ENCODE results near the gene RNF41. TPM values are rescaled to one million over a fixed set of nuclear protein-coding genes. Genes with fewer than 3 reads are reported as not detected.

RNF41 gene
- polyA plus RNA-seq, 3 donors = 15.3 to 51.7 (median 26.7) TPM

DNA sequence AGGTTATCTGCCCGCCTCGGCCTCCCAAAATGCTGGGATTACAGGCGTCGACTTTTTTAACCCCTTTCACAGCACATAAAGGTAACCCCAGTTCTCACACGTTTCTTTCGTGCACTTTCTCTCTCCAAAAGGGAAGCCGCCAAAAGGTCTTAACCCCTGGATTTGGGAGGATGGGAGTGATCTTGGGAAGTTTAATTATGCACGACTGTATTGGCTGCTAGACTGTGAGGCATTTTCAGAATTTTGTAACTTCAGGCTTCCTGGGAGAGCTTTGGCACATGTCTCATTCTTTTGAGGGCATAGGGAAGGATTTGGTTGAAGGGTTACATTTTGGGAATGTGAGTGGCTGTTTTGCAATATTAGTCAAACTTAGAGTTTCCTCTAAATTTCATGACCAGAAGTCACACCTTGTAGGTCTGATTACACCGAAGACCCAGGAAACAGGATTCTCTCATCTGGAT lies 31.0 kb downstream of the RNF41 start:
- H3K27ac ChIP-seq (ENCODE audit: low read depth, low read length) = no peak overlapping the region
- 19 to 22% (median 20%) methylated on average over 9 of the region's 9 CpGs for WGBS, 3 donors

DNA sequence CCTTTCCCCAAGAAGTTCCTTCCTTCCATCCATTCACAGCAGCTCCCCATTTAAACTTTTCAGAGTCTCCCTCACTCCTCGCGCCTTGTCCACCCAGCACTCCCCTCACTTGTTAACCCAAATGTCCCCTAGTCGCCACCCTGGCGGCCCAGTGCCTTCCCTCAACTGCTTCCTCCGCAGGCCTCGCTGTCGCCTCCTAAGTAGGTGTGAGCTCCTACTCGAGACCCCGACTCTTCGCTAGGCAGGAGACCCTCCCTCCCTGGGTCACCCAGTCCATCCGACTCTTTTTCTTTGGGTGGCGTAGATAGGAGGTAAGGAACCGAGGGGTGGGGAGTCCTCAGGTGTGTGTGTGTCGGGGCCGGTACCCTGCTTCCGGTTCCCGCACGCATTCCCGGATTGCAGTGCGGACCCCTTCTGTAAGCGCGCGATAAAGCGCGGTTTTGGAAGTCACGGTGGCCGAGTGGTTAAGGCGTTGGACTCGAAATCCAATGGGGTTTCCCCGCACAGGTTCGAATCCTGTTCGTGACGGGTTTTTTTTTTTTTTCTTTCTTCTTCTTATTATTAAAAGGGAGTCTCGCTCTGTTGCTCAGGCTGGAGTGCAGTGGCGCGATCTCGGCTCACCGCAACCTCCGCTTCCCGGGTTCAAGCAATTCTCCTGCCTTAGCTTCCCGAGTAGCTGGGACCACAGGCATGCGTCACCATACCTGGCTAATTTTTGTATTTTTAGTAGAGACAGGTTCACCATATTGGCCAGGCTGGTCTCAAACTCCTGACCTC lies 31.6 kb downstream of the RNF41 start:
- 1% methylated on average over 42 of the region's 42 CpGs for WGBS, 3 donors
- peak overlapping the region; percentile 21 for H3K27ac ChIP-seq (ENCODE audit: low read depth, low read length)

DNA sequence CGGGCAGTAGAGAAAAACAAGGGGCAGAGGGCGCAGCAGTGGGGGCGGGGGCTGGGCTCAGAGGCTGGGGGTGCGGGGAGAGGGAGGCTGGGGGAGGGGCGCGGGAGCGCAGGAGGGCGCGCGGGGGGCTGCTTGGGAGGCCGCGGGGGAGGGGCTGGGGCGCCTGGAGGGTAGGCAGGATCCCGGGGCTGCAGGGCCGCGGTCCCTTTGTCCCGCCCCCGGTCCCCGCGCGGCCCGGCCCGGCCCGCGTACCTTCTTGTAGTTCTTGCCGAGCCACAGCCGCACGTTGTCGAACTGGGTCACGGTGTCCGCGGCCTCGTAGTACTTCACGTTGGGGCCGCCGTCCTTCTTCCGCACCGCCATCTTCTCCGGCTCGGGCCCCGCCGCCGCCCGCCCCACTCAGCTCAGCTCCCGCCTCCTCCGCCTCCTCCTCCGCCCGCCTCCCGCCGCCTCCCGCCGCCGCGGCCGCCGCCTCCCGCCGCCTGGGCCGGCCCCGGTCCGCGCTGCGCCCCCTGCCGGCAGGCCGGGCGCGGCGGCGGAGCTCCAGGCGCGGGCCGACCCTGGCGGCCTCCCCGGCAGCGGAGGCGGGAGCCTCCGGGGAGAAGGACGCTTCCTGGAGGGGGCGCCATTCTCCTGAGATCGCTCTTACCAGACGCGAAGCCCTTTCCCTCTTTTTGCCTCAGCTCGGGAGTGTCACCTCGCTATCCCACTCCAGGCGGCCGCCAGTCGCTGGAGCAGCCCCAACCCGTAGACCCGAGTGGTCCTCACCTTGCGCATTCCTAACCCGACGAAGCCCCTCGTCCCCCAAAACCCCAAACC lies 32.4 kb downstream of the RNF41 start, which contains the start of gene SMARCC2:
Gene SMARCC2, minus strand, starts transcription at position 385 of the 819 bp plus-strand sequence. Its CDS starts 22 bp downstream, at position 363.
- H3K27ac ChIP-seq (ENCODE audit: low read depth, low read length) = peak within 1 kb of the TSS; percentile 68
- WGBS, 3 donors = 1% methylated on average over 50 to 85 of the region's 93 CpGs

DNA sequence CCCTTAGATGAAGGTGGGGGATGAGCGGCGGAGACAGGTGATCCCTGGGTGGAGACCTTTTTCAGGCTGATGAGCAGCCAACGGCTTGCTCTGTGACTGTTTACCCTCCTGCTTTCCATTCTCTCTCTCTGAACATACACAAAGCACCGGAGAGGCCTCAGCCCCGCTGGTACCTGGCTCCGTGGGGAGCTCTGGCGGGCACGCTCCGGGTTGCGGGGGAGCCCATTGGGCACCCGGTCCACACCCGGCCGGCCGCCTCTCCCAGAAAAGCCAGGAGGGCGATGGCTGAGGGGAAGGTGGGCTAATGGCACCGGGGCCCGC lies 33.0 kb downstream of the RNF41 start:
- H3K27ac ChIP-seq (ENCODE audit: low read depth, low read length) = no peak overlapping the region
- 1 to 2% (median 1%) methylated on average over 9 to 17 of the region's 17 CpGs for WGBS, 3 donors

DNA sequence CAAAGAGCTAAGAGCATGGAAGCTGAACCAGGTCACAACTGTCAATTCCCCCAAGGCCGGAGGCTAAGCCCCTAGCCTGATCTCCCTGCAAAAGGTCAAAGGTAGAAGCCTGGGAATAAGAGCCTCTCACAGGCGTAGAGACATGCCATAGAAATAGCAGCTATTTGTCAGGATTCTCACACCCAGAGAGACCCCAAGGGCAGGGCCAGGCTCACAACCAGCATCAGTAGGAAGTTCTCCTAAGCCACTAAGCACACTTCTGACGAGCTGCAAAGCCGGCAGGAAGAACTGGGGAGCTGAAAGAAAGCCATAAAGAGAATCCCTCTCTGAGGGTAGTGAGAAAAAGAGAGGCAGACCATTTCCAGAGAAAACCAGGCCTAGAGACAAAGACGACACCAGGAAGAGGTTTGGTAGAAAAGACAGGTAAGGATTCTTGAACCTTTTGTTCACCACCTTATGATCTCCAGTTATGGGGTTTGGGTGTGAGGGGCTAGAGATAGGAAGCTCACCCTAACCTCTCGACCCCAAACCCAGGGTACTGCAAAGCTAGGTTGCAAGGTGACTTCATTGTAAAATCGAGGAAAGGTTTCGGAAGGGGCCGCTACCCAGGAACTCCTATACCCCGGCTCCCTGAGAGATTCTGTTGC lies 33.5 kb downstream of the RNF41 start:
- WGBS, 3 donors = 7 to 11% (median 9%) methylated on average over 10 of the region's 10 CpGs
- no peak overlapping the region for H3K27ac ChIP-seq (ENCODE audit: low read depth, low read length)

DNA sequence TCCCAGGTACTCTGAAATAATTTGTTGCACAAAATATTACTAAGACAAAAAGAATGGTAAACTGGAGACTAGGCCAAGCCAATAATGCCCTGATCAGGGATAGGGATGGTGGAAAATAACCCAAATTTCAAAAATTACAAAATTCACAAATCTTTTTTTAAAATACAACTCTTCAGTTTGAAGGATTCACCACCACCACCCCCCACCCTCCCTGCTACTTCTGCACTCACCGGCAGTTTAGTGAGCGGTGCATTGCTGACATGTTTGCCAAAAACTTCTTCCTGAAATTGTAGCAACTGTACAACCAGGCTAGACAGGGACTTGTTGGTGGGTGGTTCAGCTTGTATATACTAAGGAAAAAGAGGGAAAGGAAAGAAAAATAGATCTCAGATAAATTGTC lies 34.8 kb downstream of the RNF41 start:
- WGBS, 3 donors = 19 to 79% (median 26%) methylated on average over 2 of the region's 2 CpGs
- H3K27ac ChIP-seq (ENCODE audit: low read depth, low read length) = no peak overlapping the region

DNA sequence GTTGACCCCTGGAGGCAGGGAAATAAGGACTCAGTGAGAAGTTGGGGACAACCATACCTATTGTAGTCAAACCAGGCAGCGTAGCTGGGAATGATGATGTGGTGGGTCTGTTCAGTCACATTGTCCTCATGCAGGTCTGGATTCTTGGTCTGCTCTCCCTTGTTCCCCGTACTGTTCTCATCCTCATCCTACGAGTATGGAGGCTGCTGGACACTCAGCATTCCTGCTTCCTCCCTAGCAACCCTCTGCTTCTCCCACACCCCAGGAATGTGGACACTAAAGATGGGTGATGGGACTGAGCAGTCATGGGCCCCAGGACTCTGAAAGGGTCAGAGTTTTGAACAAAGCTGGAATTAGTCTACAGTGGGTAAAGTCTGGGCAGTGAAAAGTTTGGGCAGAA lies 43.4 kb downstream of the RNF41 start:
- no peak overlapping the region for H3K27ac ChIP-seq (ENCODE audit: low read depth, low read length)
- WGBS, 3 donors = 85 to 88% (median 86%) methylated on average over 3 of the region's 3 CpGs

DNA sequence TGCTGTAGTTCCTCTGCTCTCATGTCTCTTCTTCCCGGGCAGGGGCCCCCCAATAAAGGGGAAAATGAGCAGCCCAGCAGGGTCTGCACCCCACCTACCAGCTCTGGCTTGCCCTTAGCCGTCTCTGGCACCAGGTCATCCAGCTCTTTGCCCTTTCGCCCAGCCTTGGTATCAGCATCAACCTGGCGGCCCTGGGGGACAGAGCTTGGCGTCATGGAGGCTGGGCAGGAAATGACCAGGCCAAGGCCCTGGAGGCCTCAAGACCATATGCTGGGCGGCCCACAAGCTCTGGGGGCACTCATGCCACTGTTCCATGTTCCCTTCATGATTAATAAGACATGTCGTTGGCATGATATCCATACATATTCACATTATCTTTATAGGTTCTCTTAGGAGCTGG lies 48.9 kb downstream of the RNF41 start:
- 82 to 93% (median 86%) methylated on average over 7 of the region's 7 CpGs for WGBS, 3 donors
- no peak overlapping the region for H3K27ac ChIP-seq (ENCODE audit: low read depth, low read length)

DNA sequence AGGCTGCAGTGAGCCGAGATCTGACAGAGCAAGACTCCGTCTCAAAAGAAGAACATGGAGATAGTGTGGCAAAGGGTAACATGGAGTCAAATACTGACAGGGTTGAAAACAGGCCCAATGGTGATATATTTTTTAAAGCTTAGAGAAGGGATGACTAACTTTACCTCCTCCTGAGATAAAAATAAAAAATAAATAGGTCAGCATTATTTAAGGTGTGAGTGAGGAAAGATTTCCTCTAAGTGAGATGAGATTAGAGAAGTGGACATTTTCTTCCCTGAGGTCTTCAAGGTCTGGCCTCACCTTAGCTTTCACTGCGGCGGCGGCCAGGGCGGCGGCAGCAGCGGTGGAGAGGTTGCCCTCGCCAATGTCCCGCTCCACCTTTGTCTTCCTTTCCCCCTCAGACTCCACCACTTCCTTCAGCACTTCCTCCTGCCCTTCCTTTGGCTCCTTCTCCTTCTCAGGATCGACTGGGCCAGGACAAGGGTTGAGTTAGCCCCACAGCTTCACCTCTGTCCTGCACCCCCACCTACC lies 52.4 kb downstream of the RNF41 start:
- WGBS, 3 donors = 78 to 91% (median 86%) methylated on average over 10 to 11 of the region's 11 CpGs
- no peak overlapping the region for H3K27ac ChIP-seq (ENCODE audit: low read depth, low read length)

DNA sequence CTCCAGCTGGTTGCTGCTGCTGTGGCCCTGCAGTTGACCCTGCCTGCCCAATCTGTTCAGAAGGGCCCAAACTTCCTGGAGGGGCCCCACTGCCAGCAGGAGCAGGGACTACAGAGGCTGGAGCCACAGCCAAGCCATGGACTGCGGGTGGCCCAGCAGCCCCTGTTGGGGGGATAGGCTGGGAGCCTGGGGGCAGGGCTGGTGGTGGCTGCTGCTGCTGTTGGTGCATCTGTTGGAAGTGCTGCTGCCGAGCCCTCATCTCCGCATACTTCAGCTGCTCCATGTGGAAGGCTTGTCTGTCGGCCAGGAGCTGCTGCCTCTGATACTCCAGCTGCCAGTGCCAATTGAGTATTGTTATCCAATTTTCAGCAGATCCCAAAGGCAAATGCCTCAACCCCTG lies 56.4 kb downstream of the RNF41 start:
- 72 to 83% (median 77%) methylated on average over 4 of the region's 4 CpGs for WGBS, 3 donors
- no peak overlapping the region for H3K27ac ChIP-seq (ENCODE audit: low read depth, low read length)

DNA sequence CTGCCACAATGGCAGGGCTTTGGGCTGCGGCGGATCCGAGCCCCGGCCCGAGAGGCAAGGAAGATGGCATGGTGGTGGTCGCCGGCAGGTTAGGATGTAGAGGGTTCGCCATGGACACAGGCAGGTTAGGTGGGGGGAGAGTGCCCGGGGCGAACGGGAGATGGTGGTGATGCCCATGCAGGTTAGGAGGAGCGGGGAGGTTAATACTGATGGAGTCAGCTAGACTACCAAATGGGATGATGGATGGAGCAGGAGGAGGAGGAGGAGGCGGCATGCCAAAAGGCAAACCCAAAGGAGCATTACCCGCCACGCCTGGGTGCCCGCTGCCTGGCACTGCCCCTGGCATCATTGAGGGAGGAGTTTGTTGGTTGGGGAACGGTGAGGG lies 57.4 kb downstream of the RNF41 start:
- WGBS, 3 donors = 89 to 92% (median 92%) methylated on average over 17 of the region's 17 CpGs

DNA sequence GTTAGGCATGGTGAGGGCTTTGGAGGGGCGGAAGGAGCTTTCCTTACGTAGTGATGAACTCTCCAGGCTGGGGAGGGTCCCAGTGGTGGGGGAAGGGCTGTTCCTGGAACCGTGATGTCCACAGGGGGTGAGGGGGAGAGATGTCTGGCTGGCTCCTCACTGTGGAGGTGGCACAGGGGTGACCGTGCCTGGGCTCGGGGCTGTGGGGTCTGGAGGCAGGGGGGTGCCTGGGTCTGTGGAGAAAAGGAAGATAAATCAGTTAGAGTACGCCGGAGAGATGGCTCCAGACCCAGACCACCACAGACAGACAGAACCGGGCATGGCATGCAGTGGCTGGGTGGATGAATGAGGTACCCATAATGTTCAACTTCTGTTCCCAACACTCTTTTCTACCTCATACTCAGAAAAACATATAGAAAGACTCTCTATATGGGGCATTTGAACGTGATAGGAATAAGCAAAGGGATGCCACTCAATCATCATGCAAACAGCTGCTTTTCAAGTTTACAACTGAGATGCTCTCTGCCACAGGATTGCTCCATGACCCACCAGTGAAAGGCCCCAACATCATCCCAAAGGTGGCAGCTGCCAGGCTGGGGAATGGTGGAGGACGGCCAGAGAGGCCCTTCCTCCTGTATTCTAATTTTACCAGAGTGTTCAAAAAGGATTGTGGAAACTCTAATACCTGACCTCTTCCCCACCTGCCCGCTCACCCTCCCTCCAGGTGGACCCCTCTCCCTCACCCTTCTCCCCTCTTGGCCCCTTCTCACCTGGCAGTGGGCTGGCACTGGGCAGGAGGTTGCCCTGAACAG lies 58.0 kb downstream of the RNF41 start:
- H3K27ac ChIP-seq (ENCODE audit: low read depth, low read length) = no peak overlapping the region
- WGBS, 3 donors = 71 to 84% (median 80%) methylated on average over 11 of the region's 11 CpGs

More for the DNA sequence above, 57.4 kb downstream of the RNF41 start:
- H3K27ac ChIP-seq (ENCODE audit: low read depth, low read length) = no peak overlapping the region

DNA sequence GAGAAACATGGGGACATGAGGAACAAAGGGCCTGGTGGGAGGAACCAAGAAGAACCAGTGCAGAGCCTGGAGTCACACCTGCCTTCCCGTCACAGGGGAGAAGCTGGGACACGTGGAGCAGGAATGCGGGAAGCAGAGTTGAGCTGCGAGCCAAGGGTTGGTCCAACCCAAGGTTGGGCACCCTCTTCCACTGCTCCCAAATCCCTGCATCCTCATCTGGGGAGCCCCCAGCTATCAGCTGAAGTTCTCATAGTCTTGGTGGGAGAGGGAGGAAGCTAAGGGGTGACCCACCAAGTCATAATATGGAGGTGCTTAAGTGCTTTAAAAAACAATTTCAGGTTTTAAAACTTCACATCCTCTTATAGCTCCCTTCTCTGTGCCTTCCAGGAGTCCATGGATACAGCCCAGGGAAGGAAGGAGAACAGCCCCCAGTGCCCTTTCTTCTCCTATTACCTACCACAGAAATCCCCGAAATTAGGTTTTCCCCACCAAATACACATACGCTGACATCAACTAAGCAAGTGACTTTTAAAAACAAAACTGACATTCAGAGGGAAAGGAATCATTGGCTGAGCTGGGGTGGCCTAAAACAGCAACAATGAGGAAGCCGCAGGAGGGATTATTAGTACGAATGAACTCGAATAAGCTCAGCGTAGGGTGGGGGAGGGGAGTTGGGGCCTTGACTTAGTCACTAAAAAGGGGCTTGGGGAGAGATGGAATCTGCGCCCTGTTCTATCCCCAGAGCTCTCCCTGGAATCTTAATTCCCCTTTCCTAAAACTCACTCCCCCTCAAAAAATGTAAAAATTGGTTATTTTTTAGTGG lies 59.0 kb downstream of the RNF41 start:
- no peak overlapping the region for H3K27ac ChIP-seq (ENCODE audit: low read depth, low read length)
- WGBS, 3 donors = 65 to 71% (median 70%) methylated on average over 11 of the region's 11 CpGs

DNA sequence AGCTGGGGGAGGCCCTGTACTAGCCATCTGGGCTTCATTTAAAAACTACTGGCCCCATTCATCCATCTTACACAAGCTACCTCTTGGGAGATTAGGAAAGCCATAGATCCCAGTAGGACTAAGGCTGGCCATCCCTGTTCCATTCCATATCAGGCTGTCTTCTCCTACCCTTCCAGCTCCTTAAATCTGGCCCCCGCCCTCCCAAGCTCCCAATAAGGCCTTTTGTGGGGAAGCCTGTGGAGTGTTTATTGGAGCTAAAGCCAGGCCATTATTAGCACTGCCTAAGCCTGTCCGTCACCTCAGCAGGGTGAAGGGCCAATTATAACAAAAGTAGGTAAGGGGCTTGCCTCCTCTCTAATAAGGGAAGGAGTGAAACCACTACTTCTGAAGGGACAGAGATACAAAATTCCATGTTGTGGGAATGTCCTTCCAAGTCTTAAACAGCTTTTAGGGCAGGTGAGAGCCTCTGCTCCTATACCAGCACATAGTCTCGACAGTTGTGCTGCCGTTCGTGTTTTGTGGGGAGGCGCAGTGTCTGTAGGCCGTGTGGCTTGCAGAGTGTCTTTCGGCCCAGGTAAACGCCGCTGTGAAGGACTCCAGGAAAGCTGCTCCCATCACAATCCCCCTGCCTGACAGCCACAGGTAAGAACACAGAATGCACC lies 59.9 kb downstream of the RNF41 start:
- 80% methylated on average over 10 of the region's 10 CpGs for WGBS, 3 donors
- no peak overlapping the region for H3K27ac ChIP-seq (ENCODE audit: low read depth, low read length)

DNA sequence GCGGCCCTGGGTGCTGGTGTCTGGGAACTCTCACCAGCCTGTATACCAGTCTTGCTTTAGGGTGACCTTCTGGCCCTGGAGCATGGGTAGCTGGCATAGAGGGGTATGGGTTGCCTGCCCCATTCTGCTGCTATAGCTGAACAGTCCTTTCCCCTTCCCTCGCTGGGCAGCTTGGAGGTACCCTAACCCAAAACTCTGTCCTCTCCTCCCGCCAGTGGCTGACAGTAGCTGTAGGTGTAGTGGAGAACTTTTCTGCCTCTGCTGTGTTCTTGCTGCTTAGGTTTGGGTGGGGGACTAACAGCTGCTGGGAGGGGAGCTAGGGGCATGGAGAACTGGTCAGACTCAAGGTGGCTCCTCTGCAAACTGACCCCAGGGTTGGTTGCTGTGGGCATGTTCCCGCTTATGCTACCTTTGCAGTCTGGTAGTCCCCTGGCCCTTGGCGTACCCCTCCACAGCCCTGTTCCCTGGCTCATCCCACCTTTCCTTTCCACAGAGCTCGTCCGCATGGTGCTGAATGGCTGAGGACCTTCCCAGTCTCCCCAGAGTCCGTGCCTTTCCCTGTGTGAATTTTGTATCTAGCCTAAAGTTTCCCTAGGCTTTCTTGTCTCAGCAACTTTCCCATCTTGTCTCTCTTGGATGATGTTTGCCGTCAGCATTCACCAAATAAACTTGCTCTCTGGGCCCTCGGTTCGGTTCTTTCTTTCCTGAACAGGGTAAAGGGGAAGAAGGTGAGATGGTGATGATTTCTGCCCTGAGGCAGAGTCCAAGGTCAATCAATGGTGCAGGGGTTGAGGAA lies 60.6 kb downstream of the RNF41 start:
- no peak overlapping the region for H3K27ac ChIP-seq (ENCODE audit: low read depth, low read length)
- 69 to 72% (median 72%) methylated on average over 11 of the region's 11 CpGs for WGBS, 3 donors

DNA sequence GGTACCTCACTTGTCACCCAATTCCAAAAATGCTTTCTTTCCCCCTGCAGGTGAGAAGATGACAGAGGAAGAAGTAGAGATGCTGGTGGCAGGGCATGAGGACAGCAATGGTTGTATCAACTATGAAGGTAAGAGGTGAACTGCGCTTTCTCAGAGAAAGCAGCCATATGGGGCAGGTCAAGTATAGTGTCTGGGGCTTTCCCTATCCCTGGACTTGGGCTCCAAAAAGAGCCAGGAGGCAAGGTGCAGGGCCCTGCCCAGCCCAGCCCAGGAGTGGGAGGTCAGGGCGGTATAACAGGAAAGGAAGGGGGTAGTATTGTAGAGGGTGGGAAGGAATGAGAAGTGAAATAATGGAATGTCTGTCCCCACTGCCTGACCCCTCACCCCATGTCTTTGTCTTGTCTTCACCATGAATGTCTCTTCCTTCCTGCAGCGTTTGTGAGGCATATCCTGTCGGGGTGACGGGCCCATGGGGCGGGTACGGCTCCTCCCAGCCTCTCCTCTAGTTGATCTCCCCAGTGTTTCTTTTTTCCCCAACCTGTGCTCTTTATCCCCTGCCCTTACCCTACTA lies 61.4 kb downstream of the RNF41 start:
- 17 to 57% (median 26%) methylated on average over 7 of the region's 7 CpGs for WGBS, 3 donors

More for the DNA sequence above, 61.4 kb downstream of the RNF41 start:
- H3K27ac ChIP-seq (ENCODE audit: low read depth, low read length) = no peak overlapping the region
